Immature natural killer cell (primary cell): ENCODE data around the gene LINGO1. TPM values are rescaled to one million over a fixed set of nuclear protein-coding genes. Genes with fewer than 3 reads are reported as not detected.

Source experiments
- DNase-seq, 3 donors: peaks; one replicate each; pipeline ENCODE4 v3.0.0; 2022; ENCODE audit warnings: mixed read lengths in 1 of 3
- H3K27ac Mint-ChIP-seq, 6 donors: one replicate each; pipeline ENCODE4 v1.8.0; 2020; ENCODE audit warnings: mixed read lengths in 6 of 6, mild to moderate bottlenecking in 5 of 6, inconsistent platforms in 4 of 6, moderate library complexity in 3 of 6
- H3K27me3 Mint-ChIP-seq, 3 donors: one replicate each; pipeline ENCODE4 v1.8.0; 2020 to 2021; ENCODE audit warnings: low read depth in 3 of 3, mild to moderate bottlenecking in 3 of 3, mixed read lengths in 3 of 3, moderate library complexity in 3 of 3, inconsistent platforms in 1 of 3
- H3K36me3 Mint-ChIP-seq, 3 donors: one replicate each; pipeline ENCODE4 v1.8.0; 2020; ENCODE audit warnings: mixed read lengths in 3 of 3, inconsistent platforms in 2 of 3, mild to moderate bottlenecking in 2 of 3
- H3K4me1 Mint-ChIP-seq, 2 donors: one replicate each; pipeline ENCODE4 v1.8.0; 2020; ENCODE audit warnings: inconsistent platforms in 2 of 2, mild to moderate bottlenecking in 2 of 2, mixed read lengths in 2 of 2, moderate library complexity in 1 of 2
- H3K4me3 Mint-ChIP-seq, 5 donors: one replicate each; pipeline ENCODE4 v1.8.0; 2020; ENCODE audit warnings: mild to moderate bottlenecking in 5 of 5, mixed read lengths in 5 of 5, inconsistent platforms in 3 of 5, moderate library complexity in 3 of 5
- H3K9me3 Mint-ChIP-seq, 6 donors: one replicate each; pipeline ENCODE4 v1.8.0; 2020; ENCODE audit warnings: mild to moderate bottlenecking in 6 of 6, mixed read lengths in 6 of 6, inconsistent platforms in 4 of 6, moderate library complexity in 3 of 6
- polyA plus RNA-seq, 3 donors: library from polyadenylated mRNA; unstranded; fragments of 300-500 nt; fragmentation: Illumina TruSeq; gene quantifications; one replicate each; pipeline ENCODE4 v1.2.3, GENCODE V29; 2021

The LINGO1 gene, protein sequence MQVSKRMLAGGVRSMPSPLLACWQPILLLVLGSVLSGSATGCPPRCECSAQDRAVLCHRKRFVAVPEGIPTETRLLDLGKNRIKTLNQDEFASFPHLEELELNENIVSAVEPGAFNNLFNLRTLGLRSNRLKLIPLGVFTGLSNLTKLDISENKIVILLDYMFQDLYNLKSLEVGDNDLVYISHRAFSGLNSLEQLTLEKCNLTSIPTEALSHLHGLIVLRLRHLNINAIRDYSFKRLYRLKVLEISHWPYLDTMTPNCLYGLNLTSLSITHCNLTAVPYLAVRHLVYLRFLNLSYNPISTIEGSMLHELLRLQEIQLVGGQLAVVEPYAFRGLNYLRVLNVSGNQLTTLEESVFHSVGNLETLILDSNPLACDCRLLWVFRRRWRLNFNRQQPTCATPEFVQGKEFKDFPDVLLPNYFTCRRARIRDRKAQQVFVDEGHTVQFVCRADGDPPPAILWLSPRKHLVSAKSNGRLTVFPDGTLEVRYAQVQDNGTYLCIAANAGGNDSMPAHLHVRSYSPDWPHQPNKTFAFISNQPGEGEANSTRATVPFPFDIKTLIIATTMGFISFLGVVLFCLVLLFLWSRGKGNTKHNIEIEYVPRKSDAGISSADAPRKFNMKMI
- not detected for polyA plus RNA-seq

DNA sequence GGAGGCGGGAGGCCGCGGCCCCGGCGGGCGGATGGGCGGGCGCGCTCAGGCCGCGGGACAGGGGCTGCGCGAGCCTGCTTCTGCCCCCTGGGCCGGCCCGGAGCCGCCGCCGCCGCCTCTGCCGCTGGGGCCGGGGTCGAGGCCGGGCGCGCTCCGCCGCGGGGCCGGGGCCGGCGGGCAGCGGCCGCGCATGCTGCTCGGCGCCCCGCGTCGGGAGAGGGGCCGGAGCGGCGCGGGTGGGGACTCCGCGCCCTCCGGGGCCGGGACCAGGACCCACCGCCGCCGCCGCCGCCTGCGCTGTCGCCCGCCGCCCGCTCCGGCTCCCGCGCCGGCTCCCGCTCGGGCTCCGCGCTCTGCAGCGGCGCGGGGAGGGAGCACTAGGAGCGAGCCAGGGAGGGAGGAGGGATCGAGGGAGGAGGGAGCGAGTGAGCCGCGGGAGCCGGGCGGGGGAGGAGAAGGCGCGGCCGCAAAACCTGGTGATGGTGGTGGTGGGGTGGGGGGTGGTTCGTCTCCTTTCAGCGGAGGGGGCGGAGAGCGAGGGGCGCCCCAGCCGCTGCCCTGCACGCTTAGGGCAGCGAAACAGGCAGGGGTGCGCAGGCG lies at the start of gene LINGO1:
Gene LINGO1, minus strand, starts transcription at position 379 of the 600 bp plus-strand sequence. CDS start 597 bp downstream, outside the sequence.
- no peak within 1 kb of the TSS for H3K27ac Mint-ChIP-seq
- peak within 1 kb of the TSS; percentile 67 to 77 (median 71) for H3K4me3 Mint-ChIP-seq
- no peaks in the 10 kb centered on the region for H3K9me3 Mint-ChIP-seq
- no peak for DNase-seq
- H3K36me3 Mint-ChIP-seq: no peaks in the 10 kb centered on the region
- H3K4me1 Mint-ChIP-seq: peaks cover 10 to 12% of the 10 kb centered on the region in 2 donors
- peaks cover 10 to 19% (median 19%) of the 10 kb centered on the region in 3 donors for H3K27me3 Mint-ChIP-seq

DNA sequence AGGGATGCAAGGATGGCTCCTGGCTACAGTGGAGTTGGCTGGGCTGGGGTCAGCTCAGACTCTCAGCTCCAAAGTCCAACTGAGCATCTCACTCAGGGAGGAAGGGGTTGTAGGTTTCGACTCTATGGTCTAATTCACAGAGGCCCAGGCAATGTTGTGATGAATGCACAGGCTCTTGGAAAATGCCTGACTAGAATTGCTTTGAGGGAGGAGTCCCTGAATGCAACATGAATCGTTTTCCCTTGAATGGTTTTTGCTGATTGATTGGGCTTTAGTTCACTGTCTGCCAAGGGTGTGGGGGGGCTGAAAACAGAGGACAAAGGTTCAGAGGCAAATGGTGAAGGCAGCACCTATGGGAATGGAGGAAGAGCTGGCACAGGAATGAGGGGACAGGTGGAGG lies 48.6 kb upstream of the LINGO1 start:
- no peak overlapping the region for H3K4me3 Mint-ChIP-seq
- no peaks in the 10 kb centered on the region for H3K36me3 Mint-ChIP-seq
- peaks cover 2 to 6% (median 3%) of the 10 kb centered on the region in 3 donors for H3K27me3 Mint-ChIP-seq
- no peaks in the 10 kb centered on the region for H3K4me1 Mint-ChIP-seq
- H3K9me3 Mint-ChIP-seq: no peaks in the 10 kb centered on the region
- no peak for DNase-seq
- no peak overlapping the region for H3K27ac Mint-ChIP-seq

DNA sequence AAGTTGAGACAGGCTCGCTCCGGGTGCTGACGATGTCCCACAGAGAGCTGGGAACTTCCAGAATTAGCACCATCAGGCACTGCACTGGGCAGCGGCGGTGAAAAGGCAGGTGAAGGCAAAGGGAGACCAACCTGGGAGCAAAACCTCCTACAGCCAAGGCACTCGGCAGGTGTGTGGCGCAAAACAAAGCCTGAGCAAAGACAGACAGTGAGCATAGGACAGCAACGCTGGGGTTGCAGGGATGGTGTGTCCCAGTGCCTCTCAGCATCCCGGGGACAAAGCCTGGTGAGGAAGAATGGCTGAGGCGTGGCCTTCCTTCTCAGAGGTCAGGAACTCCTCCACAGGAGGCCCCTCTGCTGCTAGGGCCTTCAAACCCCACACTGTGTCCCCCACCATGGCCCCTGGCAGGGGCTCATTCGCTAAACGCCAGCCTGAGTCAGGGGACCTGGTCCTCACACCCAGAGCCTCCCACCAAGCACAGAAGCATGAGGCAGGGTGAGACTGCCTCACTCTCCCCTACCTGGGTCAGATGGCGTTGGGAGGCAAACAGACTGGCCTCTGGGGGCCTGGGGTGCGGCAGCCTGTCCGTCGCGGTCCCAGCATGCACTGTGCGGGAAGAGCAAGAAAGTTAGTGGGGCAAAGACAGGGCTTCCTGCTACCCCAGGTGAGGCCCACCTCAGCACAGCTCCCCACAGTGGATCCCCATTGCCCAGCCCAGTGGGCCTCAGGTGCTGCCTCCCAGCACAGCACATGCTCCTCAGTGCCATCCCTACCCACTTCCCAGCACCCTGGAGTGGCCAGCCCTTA lies 44.1 kb upstream of the LINGO1 start:
- Mint-ChIP-seq H3K27ac (no peak overlapping the region), H3K4me1 (no peaks in the 10 kb centered on the region), H3K36me3 (no peaks in the 10 kb centered on the region), H3K4me3 (no peak overlapping the region), H3K9me3 (no peaks in the 10 kb centered on the region), H3K27me3 (peaks cover 0 to 3% (median 0%) of the 10 kb centered on the region in 3 donors)
- no peak for DNase-seq

DNA sequence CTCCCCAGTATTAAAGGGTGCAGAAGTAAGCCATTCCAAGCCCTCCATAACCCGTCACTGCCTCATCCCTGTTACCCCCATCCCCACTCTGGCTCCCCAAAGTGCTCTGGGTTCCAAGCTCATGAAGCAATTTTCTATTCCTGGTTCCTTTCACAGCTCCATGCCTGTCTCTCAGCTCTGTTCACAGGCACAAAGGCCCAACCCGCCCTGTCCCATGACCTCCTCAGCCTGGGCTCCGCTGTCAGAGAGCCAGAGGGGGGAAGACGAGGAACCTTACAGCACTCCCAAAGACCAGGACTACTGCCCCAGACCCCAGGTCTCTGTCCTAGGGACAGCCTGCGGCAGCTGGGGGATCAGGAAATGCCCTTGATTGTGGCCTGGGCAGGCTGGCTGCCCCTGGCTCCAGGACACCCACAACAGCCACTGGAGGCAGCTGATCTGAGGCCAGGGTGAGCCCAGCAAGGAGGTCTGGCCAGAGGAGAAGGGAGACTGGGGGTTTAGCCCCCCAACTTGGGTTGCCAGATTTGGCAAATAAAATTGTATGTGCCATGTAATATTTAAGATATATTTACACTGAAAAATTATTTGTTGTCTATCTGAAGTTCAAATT lies 43.2 kb upstream of the LINGO1 start:
- no peaks in the 10 kb centered on the region for H3K9me3 Mint-ChIP-seq
- no peaks in the 10 kb centered on the region for H3K4me1 Mint-ChIP-seq
- H3K36me3 Mint-ChIP-seq: no peaks in the 10 kb centered on the region
- no peak overlapping the region for H3K27ac Mint-ChIP-seq
- DNase-seq: no peak
- no peak overlapping the region for H3K4me3 Mint-ChIP-seq
- peaks cover 0 to 3% (median 0%) of the 10 kb centered on the region in 3 donors for H3K27me3 Mint-ChIP-seq

DNA sequence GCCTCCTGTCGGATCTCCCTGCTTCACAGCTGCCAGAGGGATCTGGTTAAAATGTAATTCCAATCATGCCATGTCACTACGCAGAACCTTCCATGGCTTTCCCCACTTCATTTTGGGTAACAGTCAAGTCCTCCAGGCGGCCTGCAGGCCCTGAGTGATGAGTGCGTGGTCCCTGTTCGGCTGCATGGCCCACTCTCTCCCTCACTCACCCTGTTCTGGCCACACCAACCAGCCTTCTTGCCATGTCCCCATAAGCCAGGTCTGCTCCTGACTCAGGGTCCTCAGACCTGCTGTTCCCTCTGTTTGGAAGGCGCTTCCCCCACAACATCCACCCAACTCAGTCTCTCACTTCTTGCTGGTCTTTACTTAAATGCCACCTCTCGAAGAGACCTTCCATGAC lies 41.6 kb upstream of the LINGO1 start:
- peaks cover 0 to 3% (median 0%) of the 10 kb centered on the region in 3 donors for H3K27me3 Mint-ChIP-seq
- DNase-seq: no peak
- H3K27ac Mint-ChIP-seq: no peak overlapping the region
- H3K4me3 Mint-ChIP-seq: no peak overlapping the region
- H3K36me3 Mint-ChIP-seq: no peaks in the 10 kb centered on the region
- no peaks in the 10 kb centered on the region for H3K4me1 Mint-ChIP-seq
- H3K9me3 Mint-ChIP-seq: no peaks in the 10 kb centered on the region

DNA sequence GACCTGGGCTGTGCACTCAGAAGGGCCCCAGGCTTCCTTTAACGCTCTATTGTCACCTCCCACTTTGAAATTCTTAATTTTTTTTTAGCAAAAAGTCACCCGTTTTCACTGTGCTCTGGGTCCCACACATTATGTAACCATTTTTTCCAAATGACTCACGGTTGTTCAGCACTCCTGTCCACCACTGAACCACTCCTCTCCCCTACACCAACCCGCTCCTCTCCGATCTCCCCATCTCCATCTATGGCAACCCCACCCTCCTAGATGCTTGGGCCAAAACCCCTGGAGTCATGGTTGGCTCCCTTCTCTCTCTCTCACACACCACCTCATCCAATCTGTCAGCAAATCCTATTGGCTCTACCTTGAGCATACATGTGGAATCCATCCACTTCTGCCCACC lies 41.2 kb upstream of the LINGO1 start:
- no peaks in the 10 kb centered on the region for H3K36me3 Mint-ChIP-seq
- no peaks in the 10 kb centered on the region for H3K4me1 Mint-ChIP-seq
- H3K4me3 Mint-ChIP-seq: no peak overlapping the region
- no peak for DNase-seq
- no peaks in the 10 kb centered on the region for H3K9me3 Mint-ChIP-seq
- H3K27ac Mint-ChIP-seq: no peak overlapping the region
- H3K27me3 Mint-ChIP-seq: peaks cover 0 to 3% (median 0%) of the 10 kb centered on the region in 3 donors

DNA sequence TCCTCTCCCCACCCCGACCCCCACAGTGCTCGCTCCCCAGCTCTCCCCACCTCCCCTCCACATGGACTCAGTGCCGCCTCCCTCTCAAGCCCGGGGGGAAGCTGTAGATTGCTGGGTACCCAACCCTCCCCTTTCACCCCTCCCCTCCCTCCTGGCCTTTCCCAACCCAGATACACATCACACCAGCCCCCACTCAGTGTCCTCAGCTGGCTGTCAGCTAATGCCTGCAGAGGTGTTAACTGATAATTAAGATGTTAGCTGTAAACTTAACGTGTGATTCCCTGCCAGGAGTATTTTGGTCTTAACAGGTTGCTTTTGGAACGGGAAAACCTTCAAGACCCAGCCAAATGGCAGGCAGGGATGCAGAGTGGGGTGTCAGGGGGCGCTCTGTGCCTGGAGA lies 39.4 kb upstream of the LINGO1 start:
- no peaks in the 10 kb centered on the region for H3K4me1 Mint-ChIP-seq
- H3K36me3 Mint-ChIP-seq: no peaks in the 10 kb centered on the region
- DNase-seq: no peak
- no peak overlapping the region for H3K4me3 Mint-ChIP-seq
- H3K27ac Mint-ChIP-seq: no peak overlapping the region
- H3K27me3 Mint-ChIP-seq: no peaks in the 10 kb centered on the region
- no peaks in the 10 kb centered on the region for H3K9me3 Mint-ChIP-seq

DNA sequence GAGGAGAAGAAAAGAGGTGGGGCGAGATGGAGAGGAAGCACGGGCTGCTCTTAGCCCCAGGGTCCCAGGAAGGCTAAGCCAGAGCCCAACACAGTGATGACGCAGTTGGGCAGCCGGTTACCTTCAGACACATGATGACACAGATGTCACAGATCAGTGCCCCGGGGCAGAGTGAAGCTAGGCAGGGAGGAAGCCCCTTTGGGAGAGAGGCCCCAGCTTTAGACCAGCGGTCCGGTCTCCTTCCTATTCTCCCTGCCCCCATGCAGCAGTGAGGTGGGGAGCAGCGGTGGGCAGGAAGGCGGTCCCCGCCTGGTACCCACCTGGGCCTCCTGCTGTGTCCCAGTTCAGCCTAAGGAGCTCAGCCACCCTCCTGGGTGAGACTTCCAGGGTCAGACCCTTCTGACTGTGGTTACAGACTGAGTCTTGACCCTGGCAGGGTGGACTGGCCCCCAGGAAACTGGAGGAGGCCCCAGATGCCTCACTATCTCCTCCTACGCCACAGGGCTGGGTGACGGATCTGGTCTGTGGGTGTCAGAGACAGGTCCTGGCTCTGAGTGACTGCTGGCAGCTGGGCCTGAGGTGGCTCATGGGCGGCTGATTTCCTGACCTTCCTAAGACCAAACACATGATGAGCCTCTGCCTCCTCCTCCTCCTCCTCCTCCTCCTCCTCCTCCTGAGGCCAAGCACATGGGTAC lies 38.8 kb upstream of the LINGO1 start:
- H3K4me3 Mint-ChIP-seq: no peak overlapping the region
- no peak for DNase-seq
- no peaks in the 10 kb centered on the region for H3K4me1 Mint-ChIP-seq
- no peaks in the 10 kb centered on the region for H3K36me3 Mint-ChIP-seq
- no peak overlapping the region for H3K27ac Mint-ChIP-seq
- no peaks in the 10 kb centered on the region for H3K9me3 Mint-ChIP-seq
- H3K27me3 Mint-ChIP-seq: no peaks in the 10 kb centered on the region

DNA sequence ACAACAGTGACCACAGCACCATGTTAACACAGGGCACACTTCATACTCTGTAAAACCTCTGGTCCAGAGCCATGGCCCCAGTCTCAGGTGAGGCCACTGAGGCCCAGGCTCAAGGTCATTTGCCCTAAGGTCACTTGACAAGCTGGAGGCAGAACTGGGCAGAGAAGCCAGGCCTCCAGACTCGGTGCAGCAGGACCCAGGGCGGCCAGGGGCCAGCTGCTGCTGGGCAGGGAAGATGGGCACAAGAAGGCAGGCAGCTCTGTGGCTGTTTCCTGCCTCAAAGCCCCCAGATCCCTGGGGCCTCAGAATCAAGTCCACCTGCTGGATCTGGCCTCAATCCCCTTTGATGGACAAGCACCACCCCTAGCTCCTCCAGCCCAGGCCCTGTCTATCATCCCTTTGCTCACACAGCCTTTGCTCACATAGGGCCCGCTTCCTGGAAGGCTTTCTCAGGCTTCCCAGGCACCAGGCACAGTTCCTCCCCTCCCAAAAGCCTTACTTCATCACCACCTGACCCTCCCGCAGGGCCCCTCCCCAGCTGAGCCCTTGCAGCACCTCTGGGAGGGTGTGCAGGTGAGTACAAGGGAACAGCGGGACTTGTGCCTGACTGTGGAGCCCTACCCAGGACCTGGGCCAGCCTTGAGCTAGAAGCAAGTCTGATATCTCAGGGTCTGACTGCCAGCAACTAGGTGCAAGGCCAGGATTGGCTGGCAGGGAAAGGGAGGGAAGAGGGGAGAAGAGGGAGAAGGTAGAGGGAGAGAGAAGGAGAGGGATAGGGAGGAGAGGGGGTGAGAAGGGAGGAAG lies 38.0 kb upstream of the LINGO1 start:
- Mint-ChIP-seq H3K4me1 (no peaks in the 10 kb centered on the region), H3K27ac (no peak overlapping the region), H3K36me3 (no peaks in the 10 kb centered on the region), H3K9me3 (no peaks in the 10 kb centered on the region), H3K4me3 (no peak overlapping the region), H3K27me3 (no peaks in the 10 kb centered on the region)
- no peak for DNase-seq

DNA sequence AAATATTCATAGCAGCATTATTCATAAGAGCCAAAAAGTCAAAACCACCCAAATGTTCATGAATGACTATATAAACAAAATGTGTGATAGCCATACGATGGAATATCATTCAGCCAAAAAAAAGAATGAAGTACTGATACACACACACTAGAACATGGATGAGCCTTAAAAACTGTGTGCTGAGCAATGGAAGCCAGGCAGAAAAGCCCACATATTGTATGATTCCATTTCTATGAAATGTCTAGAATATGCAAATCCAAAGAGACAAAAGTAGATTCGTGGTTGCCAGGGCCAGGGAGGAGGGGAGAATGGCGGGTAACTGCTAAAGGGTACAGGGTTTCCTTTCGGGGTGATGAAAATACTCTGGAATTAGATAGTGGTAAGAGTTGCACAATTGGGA lies 37.2 kb upstream of the LINGO1 start:
- H3K4me1 Mint-ChIP-seq: no peaks in the 10 kb centered on the region
- no peak for DNase-seq
- no peak overlapping the region for H3K4me3 Mint-ChIP-seq
- H3K27ac Mint-ChIP-seq: no peak overlapping the region
- peaks cover 0 to 2% (median 1%) of the 10 kb centered on the region in 3 donors for H3K27me3 Mint-ChIP-seq
- H3K36me3 Mint-ChIP-seq: no peaks in the 10 kb centered on the region
- H3K9me3 Mint-ChIP-seq: no peaks in the 10 kb centered on the region

DNA sequence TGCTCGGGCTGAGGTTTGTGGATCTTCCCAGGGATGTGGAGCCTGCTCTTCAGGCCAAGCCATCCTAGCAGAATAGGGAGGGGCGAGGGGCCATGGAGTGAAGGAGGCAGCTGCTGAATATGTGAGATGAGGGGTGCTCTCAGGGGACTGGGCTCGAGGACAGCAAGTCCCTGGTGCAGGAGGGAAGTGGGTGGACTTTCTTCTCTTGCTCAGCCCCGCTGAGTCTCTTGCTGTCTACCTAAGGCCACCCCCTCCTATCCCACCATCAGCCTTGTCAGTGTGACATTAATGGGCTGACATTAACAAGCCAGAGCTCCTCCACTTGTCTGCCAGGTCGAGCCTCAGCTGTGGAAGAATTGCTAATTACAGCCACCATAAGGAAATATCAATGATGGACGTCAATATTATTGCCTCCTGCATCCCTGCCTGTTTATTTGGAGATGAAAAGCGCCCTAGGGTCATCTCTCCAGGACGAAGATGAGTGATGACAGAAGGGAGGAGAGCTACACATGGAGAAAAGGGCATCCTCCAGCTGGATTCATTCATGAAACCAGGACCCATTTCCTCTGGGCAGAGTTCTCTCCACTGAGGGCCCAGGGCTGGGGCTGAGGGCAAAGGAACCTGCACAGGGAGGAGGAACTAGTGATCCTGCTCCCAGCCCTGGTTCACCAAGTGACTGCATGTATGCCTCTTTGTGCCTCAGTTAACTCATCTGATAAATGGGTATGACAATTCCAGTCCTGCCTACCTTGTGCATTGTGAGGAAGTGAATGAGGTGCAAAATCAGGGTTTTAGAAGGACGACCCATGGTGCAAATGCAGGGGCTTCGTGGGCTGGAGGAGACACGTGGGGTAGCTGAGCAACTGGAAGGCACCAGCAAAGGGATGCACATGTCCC lies 34.9 kb upstream of the LINGO1 start:
- H3K9me3 Mint-ChIP-seq: no peaks in the 10 kb centered on the region
- no peaks in the 10 kb centered on the region for H3K4me1 Mint-ChIP-seq
- H3K4me3 Mint-ChIP-seq: no peak overlapping the region
- H3K27ac Mint-ChIP-seq: no peak overlapping the region
- no peak for DNase-seq
- H3K27me3 Mint-ChIP-seq: peaks cover 2% of the 10 kb centered on the region in 3 donors
- H3K36me3 Mint-ChIP-seq: no peaks in the 10 kb centered on the region

DNA sequence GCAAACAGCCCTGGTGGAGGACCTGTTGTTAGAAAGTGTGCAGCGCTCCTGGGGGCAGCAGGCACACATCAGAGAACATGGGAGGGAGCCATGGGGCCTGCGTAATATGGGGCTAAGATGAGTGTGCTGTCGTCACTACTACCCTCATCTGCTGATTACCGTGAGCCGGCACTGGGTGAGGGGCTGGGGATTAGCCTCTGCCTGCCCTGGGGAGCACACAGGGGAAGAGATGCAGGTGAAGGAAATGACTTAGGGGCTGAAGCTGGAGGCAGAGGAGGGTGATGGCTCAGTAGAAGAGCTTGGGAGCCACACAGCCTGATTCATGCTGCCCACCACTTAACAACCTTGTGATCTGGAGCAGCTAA lies 33.6 kb upstream of the LINGO1 start:
- H3K27me3 Mint-ChIP-seq: peaks cover 2% of the 10 kb centered on the region in 3 donors
- H3K27ac Mint-ChIP-seq: no peak overlapping the region
- no peaks in the 10 kb centered on the region for H3K36me3 Mint-ChIP-seq
- no peaks in the 10 kb centered on the region for H3K9me3 Mint-ChIP-seq
- no peak for DNase-seq
- H3K4me3 Mint-ChIP-seq: no peak overlapping the region
- H3K4me1 Mint-ChIP-seq: no peaks in the 10 kb centered on the region
